Ishikawa (cell line): Measurements from ENCODE around the gene LCE1D.

Source experiments
- CEBPB ChIP-seq: IDR thresholded peaks from 2 replicates; pipeline ENCODE4 v1.6.1; 2012
- CREB1 ChIP-seq: IDR thresholded peaks from 2 replicates; pipeline ENCODE4 v1.6.1; 2012; ENCODE audit warnings: low read depth
- EGR1 ChIP-seq: IDR thresholded peaks from 2 replicates; pipeline ENCODE4 v1.6.1; 2012
- EP300 ChIP-seq: IDR thresholded peaks from 2 replicates; pipeline ENCODE4 v1.6.1; 2012; ENCODE audit warnings: borderline replicate concordance
- FOXM1 ChIP-seq: IDR thresholded peaks from 2 replicates; pipeline ENCODE4 v1.6.1; 2012; ENCODE audit warnings: low read depth, borderline replicate concordance
- MAX ChIP-seq: IDR thresholded peaks from 2 replicates; pipeline ENCODE4 v1.6.1; 2012
- NFIC ChIP-seq: IDR thresholded peaks from 2 replicates; pipeline ENCODE4 v1.6.1; 2012
- RAD21 ChIP-seq: IDR thresholded peaks from 2 replicates; pipeline ENCODE4 v1.6.1; 2012; ENCODE audit warnings: low read depth
- REST ChIP-seq: IDR thresholded peaks from 2 replicates; pipeline ENCODE4 v1.6.1; 2012; ENCODE audit warnings: low read depth, mild to moderate bottlenecking
- TAF1 ChIP-seq: IDR thresholded peaks from 2 replicates; pipeline ENCODE4 v1.6.1; 2012; ENCODE audit warnings: low read depth, mild to moderate bottlenecking
- TCF12 ChIP-seq: IDR thresholded peaks from 2 replicates; pipeline ENCODE4 v1.6.1; 2012; ENCODE audit warnings: low read depth
- TEAD4 ChIP-seq: IDR thresholded peaks from 2 replicates; pipeline ENCODE4 v1.6.1; 2012
- USF1 ChIP-seq: IDR thresholded peaks from 2 replicates; pipeline ENCODE4 v1.6.1; 2012
- YY1 ChIP-seq: IDR thresholded peaks from 2 replicates; pipeline ENCODE4 v1.6.1; 2012; ENCODE audit warnings: low read depth
- ZBTB7A ChIP-seq: IDR thresholded peaks from 2 replicates; pipeline ENCODE4 v1.6.1; 2012; ENCODE audit warnings: low read depth

The LCE1D gene

GRCh38 chr1:152786077-152786476, 10.4 kb upstream of the LCE1D start, which contains the start of gene LCE1E:
Gene LCE1E (plus strand): TSS chr1:152786257. CDS start chr1:152787300, 1,043 bp downstream.
- TF ChIP-seq CREB1: no peak
- TF ChIP-seq USF1: no peak
- TF ChIP-seq TAF1: no peak
- no peak for TF ChIP-seq EP300
- no peak for TF ChIP-seq YY1
- no peak for TF ChIP-seq REST
- TF ChIP-seq MAX: no peak
- TF ChIP-seq TEAD4: no peak
- TF ChIP-seq TCF12: no peak
- no peak for TF ChIP-seq FOXM1
- TF ChIP-seq RAD21: no peak
- no peak for TF ChIP-seq ZBTB7A
- no peak for TF ChIP-seq NFIC
- TF ChIP-seq CEBPB: no peak
- TF ChIP-seq EGR1: no peak

GRCh38 chr1:152795686-152796085, 835 bp upstream of the LCE1D start:
- no peak for TF ChIP-seq ZBTB7A
- TF ChIP-seq TAF1: no peak
- TF ChIP-seq FOXM1: no peak
- no peak for TF ChIP-seq USF1
- TF ChIP-seq EGR1: no peak
- no peak for TF ChIP-seq YY1
- TF ChIP-seq EP300: no peak
- no peak for TF ChIP-seq REST
- no peak for TF ChIP-seq TEAD4
- TF ChIP-seq TCF12: no peak

- TF ChIP-seq TEAD4 (no peak), FOXM1 (no peak), USF1 (no peak), NFIC (no peak), ZBTB7A (no peak), TCF12 (no peak), EP300 (no peak), REST (no peak), CREB1 (no peak), TAF1 (no peak), RAD21 (no peak), CEBPB (no peak), EGR1 (no peak), YY1 (no peak), MAX (no peak)
These were observed 4.8 kb downstream of the LCE1D start for GRCh38 chr1:152801333-152801732.

GRCh38 chr1:152806576-152806975, 10.1 kb downstream of the LCE1D start, which contains the start of gene LCE1C:
Gene LCE1C (minus strand): TSS chr1:152806651. CDS start chr1:152805478, 1,173 bp downstream.
- TF ChIP-seq FOXM1 (no peak), REST (no peak), NFIC (no peak), EGR1 (no peak), USF1 (no peak), RAD21 (no peak), YY1 (no peak), TCF12 (no peak), TEAD4 (no peak), TAF1 (no peak)
